Endothelial cell of umbilical vein (primary cell): ENCODE results near the gene CLEC4E.
"Not testable (repeated sequence)": the region's sequence is repeated elsewhere in the genome, so short reads cannot be mapped to it uniquely, and the experiment has no call there.

ENCODE experiments used
- CTCF ChIP-seq, 2 donors: IDR thresholded peaks; 1 replicate in 1 of 2; 2 replicates in 1 of 2; pipeline ENCODE4 v1.5.1; 2011; ENCODE audit warnings: low read length in 2 of 2, mild to moderate bottlenecking in 2 of 2, moderate library complexity in 2 of 2, control low read depth in 1 of 2, inconsistent platforms in 1 of 2, low read depth in 1 of 2; ENCODE audit not compliant: insufficient read depth in 1 of 2; ENCODE audit errors: extremely low read depth in 1 of 2
- EZH2 ChIP-seq: IDR thresholded peaks from 2 replicates; pipeline ENCODE4 v1.6.1; 2012; ENCODE audit warnings: borderline replicate concordance, low read depth, mild to moderate bottlenecking, moderate library complexity, low read length, inconsistent platforms; ENCODE audit not compliant: severe bottlenecking
- FOS ChIP-seq: IDR thresholded peaks from 2 replicates; pipeline ENCODE4 v1.6.1; 2011; ENCODE audit warnings: mild to moderate bottlenecking, low read length, moderate library complexity, borderline replicate concordance; ENCODE audit not compliant: insufficient read depth
- JUN ChIP-seq: IDR thresholded peaks from 2 replicates; pipeline ENCODE4 v1.6.1; 2011; ENCODE audit warnings: borderline replicate concordance, low read depth; ENCODE audit not compliant: insufficient read length, insufficient read depth
- MYC ChIP-seq: IDR thresholded peaks from one replicate; pipeline ENCODE4 v1.6.1; 2011; ENCODE audit warnings: mild to moderate bottlenecking, low read depth, low read length
- POLR2A ChIP-seq: IDR thresholded peaks from 2 replicates; pipeline ENCODE4 v1.6.1; 2012; ENCODE audit warnings: low read depth, mild to moderate bottlenecking, control low read depth, low read length
- POLR2AphosphoS5 ChIP-seq: IDR thresholded peaks from 2 replicates; pipeline ENCODE4 v1.6.1; 2012; ENCODE audit warnings: low read depth, mild to moderate bottlenecking, control low read depth, low read length, moderate library complexity; ENCODE audit not compliant: insufficient read depth
- TF ChIP-seq, protein P1 (sequence below): IDR thresholded peaks from 2 replicates; pipeline ENCODE4 v1.6.1; 2011; ENCODE audit not compliant: insufficient read depth, insufficient read length

- not testable (repeated sequence) for TF ChIP-seq CTCF (IDR thresholded peaks at IDR 0.05; ENCODE audit: extremely low read depth in 1 of 2, insufficient read depth in 1 of 2, low read depth in 1 of 2, low read length in 2 of 2); POLR2A; JUN; FOS; EZH2; POLR2AphosphoS5; MYC
- TF ChIP-seq, protein P1, sequence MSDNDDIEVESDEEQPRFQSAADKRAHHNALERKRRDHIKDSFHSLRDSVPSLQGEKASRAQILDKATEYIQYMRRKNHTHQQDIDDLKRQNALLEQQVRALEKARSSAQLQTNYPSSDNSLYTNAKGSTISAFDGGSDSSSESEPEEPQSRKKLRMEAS, result not testable (repeated sequence)
Observed at GRCh38 chr12:8496074-8496473, 44.6 kb downstream of the CLEC4E start.
